ENCODE results near the gene RASA3. TPM values are rescaled to one million over a fixed set of nuclear protein-coding genes. Genes with fewer than 3 reads are reported as not detected.

Gene RASA3
- total RNA-seq, 2 donors from 2014 or later, result 6.3 to 12.0 TPM

- Histone ChIP-seq H3K27me3 (ENCODE audit: control insufficient read depth, insufficient read depth, low read length, poor library complexity, severe bottlenecking) (no peaks in the 10 kb centered on the region), H3K9ac (ENCODE audit: extremely low read depth, low read length, poor library complexity, severe bottlenecking) (no peak overlapping the region), H3K9me3 (ENCODE audit: control insufficient read depth, low read length) (peaks cover 17% of the 10 kb centered on the region), H3K4me3 (ENCODE audit: low read length) (no peak overlapping the region), H3K36me3 (ENCODE audit: control insufficient read depth, insufficient read depth, low read length) (no peaks in the 10 kb centered on the region), H3K27ac (ENCODE audit: low read depth, low read length) (no peak overlapping the region), H3K4me1 (ENCODE audit: control insufficient read depth, insufficient read depth, low read length) (no peaks in the 10 kb centered on the region)
- Mint-ChIP-seq H3K27ac (no peak overlapping the region), H3K9me3 (peaks cover 4% of the 10 kb centered on the region), H3K27me3 (ENCODE audit: insufficient read depth) (no peaks in the 10 kb centered on the region), H3K4me3 (no peak overlapping the region), H3K4me1 (no peaks in the 10 kb centered on the region), H3K36me3 (ENCODE audit: low read depth) (peaks cover under 1% of the 10 kb centered on the region)
- no peak for TF ChIP-seq CTCF (conservative IDR thresholded peaks at IDR 0.05)
- 95% methylated on average over 2 of the region's 2 CpGs; no CpG with 5 or more reads in 1 of the 2 experiments for WGBS, 2 experiments (ENCODE audit: insufficient coverage in 1 of 2, insufficient read length in 1 of 2)
- DNase-seq, result no peak
These were observed 167.0 kb downstream of the RASA3 start for GRCh38 chr13:113965383-113965874.

DNA sequence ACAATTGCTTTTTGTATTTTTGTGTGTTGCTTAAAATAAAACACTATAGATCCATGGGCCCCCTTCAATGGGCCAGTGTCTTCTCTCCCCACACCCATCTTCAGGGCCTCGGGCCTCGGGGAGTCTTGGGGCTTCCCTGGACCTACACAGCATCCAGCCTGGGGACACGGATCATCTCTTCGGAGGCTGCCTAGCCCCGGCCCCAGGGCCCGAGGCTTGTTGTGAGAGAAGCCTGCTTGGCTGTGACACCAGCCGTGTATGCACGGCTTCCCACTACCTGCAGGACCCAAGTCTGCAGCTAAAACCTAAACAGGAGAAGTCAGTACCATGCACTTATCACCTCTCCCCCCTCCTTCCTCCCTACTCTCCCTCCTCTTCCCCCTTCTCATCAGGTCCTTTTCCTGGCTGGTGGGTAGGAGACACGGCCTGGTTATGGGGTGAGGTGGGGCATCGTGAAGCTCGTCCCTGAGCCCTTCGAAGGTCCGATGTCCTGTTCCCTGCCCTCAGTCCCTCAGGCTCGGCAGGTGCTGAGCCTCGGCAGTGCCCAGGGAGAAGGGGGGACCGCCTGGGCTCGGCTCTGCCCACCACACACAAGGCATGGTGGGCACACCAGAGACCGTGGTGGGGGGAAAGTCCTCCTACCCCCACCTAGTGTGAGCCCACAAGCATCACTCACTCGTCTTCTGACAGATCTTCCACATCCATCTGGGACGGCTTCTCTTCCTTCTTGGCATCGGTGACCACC, 168.0 kb downstream of the RASA3 start:
- no peak for TF ChIP-seq CTCF (conservative IDR thresholded peaks at IDR 0.05)
- H3K27ac ChIP-seq (ENCODE audit: low read depth, low read length), result no peak overlapping the region
- no peaks in the 10 kb centered on the region for H3K4me1 Mint-ChIP-seq
- H3K4me3 Mint-ChIP-seq, result no peak overlapping the region
- WGBS, 2 experiments (ENCODE audit: insufficient coverage in 1 of 2, insufficient read length in 1 of 2), result 88 to 98% methylated on average over 5 to 21 of the region's 21 CpGs
- peaks cover 22% of the 10 kb centered on the region for H3K9me3 ChIP-seq (ENCODE audit: control insufficient read depth, low read length)
- DNase-seq, result no peak
- no peak overlapping the region for H3K4me3 ChIP-seq (ENCODE audit: low read length)
- no peak overlapping the region for H3K27ac Mint-ChIP-seq
- H3K9ac ChIP-seq (ENCODE audit: extremely low read depth, low read length, poor library complexity, severe bottlenecking), result no peak overlapping the region
- no peaks in the 10 kb centered on the region for H3K36me3 ChIP-seq (ENCODE audit: control insufficient read depth, insufficient read depth, low read length)
- H3K9me3 Mint-ChIP-seq, result peaks cover 14% of the 10 kb centered on the region
- H3K27me3 Mint-ChIP-seq (ENCODE audit: insufficient read depth), result peaks cover 3% of the 10 kb centered on the region
- H3K4me1 ChIP-seq (ENCODE audit: control insufficient read depth, insufficient read depth, low read length), result no peaks in the 10 kb centered on the region
- peaks cover 2% of the 10 kb centered on the region for H3K36me3 Mint-ChIP-seq (ENCODE audit: low read depth)
- no peaks in the 10 kb centered on the region for H3K27me3 ChIP-seq (ENCODE audit: control insufficient read depth, insufficient read depth, low read length, poor library complexity, severe bottlenecking)

DNA sequence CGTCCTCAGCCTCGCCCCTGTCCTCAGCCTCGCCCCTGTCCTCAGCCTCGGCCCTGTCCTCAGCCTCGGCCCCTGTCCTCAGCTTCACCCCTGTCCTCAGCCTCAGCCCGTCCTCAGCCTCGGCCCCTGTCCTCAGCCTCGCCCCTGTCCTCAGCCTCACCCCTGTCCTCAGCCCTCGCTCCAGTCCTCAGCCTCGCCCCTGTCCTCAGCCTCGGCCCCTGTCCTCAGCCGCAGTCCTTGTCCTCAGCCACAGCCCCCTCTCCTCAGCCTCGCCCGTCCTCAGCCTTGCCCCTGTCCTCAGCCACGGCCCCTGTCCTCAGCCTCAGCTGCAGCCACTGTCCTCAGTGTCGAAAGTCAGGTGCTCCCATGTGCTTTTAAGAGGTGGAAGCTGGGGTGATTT, 169.0 kb downstream of the RASA3 start:
- Mint-ChIP-seq H3K36me3 (ENCODE audit: low read depth) (peaks cover 2% of the 10 kb centered on the region), H3K27me3 (ENCODE audit: insufficient read depth) (peaks cover 4% of the 10 kb centered on the region), H3K4me3 (no peak overlapping the region), H3K9me3 (peaks cover 24% of the 10 kb centered on the region), H3K27ac (no peak overlapping the region), H3K4me1 (no peaks in the 10 kb centered on the region)
- Histone ChIP-seq H3K27ac (ENCODE audit: low read depth, low read length) (no peak overlapping the region), H3K36me3 (ENCODE audit: control insufficient read depth, insufficient read depth, low read length) (no peaks in the 10 kb centered on the region), H3K9me3 (ENCODE audit: control insufficient read depth, low read length) (peaks cover 32% of the 10 kb centered on the region), H3K4me3 (ENCODE audit: low read length) (no peak overlapping the region), H3K4me1 (ENCODE audit: control insufficient read depth, insufficient read depth, low read length) (no peaks in the 10 kb centered on the region), H3K27me3 (ENCODE audit: control insufficient read depth, insufficient read depth, low read length, poor library complexity, severe bottlenecking) (no peaks in the 10 kb centered on the region), H3K9ac (ENCODE audit: extremely low read depth, low read length, poor library complexity, severe bottlenecking) (no peak overlapping the region)
- no peak for TF ChIP-seq CTCF (conservative IDR thresholded peaks at IDR 0.05)
- no peak for DNase-seq
- WGBS, 2 experiments (ENCODE audit: insufficient coverage in 1 of 2, insufficient read length in 1 of 2), result 86 to 94% methylated on average over 10 to 16 of the region's 16 CpGs
